CD8-positive, alpha-beta memory T cell (primary cell): ENCODE results near the gene GOT2. TPM values are rescaled to one million over a fixed set of nuclear protein-coding genes. Genes with fewer than 3 reads are reported as not detected.
A peak's percentile ranks its signal among the peaks of the same experiment; 100 is the strongest.

Source experiments
- CTCF ChIA-PET: fragments of 350-600 bp; sonication (Branson Sonifier 250); formaldehyde crosslinking; loops from one replicate; lab custom pipeline; 2021; ENCODE audit warnings: antibody characterized with exemption; lab: Charles Lee
- POLR2A ChIA-PET: fragments of 350-600 bp; sonication (Branson Sonifier 250); formaldehyde crosslinking; loops from one replicate; lab custom pipeline; 2021; ENCODE audit warnings: antibody characterized with exemption; lab: Charles Lee
- DNase-seq, 5 donors: peaks; one replicate each; pipeline versions ENCODE4 v3.0.0 to v3.0.0-alpha.2; 2020 to 2022; ENCODE audit warnings: mixed read lengths in 1 of 5
- H3K27ac ChIP-seq: one replicate; pipeline ENCODE4 v1.7.0; 2013; ENCODE audit warnings: low read depth, mild to moderate bottlenecking, low read length, moderate library complexity
- H3K27me3 ChIP-seq: 2 replicates; pipeline ENCODE4 v1.7.0; 2013; ENCODE audit warnings: low read length, mild to moderate bottlenecking; ENCODE audit not compliant: insufficient read depth, poor library complexity, severe bottlenecking
- H3K36me3 ChIP-seq: 2 replicates; pipeline ENCODE4 v1.7.0; 2013; ENCODE audit warnings: mild to moderate bottlenecking, low read length, moderate library complexity; ENCODE audit not compliant: insufficient read depth
- H3K4me1 ChIP-seq: 2 replicates; pipeline ENCODE4 v1.7.0; 2013; ENCODE audit warnings: mild to moderate bottlenecking, low read length, moderate library complexity; ENCODE audit not compliant: insufficient read depth
- H3K4me3 ChIP-seq: 2 replicates; pipeline ENCODE4 v1.7.0; 2013; ENCODE audit warnings: mild to moderate bottlenecking, low read length
- H3K9me3 ChIP-seq: 2 replicates; pipeline ENCODE4 v1.7.0; 2013; ENCODE audit warnings: mild to moderate bottlenecking, low read length
- H3K27ac Mint-ChIP-seq, 8 donors: one replicate each; pipeline ENCODE4 v1.8.0; 2020 to 2021; ENCODE audit warnings: mixed read lengths in 8 of 8, mild to moderate bottlenecking in 6 of 8, inconsistent platforms in 3 of 8, moderate library complexity in 3 of 8
- H3K27me3 Mint-ChIP-seq, 2 donors: one replicate each; pipeline ENCODE4 v1.8.0; 2020 to 2021; ENCODE audit warnings: mixed read lengths in 2 of 2, mild to moderate bottlenecking in 1 of 2, moderate library complexity in 1 of 2
- H3K36me3 Mint-ChIP-seq, 3 donors: one replicate each; pipeline ENCODE4 v1.8.0; 2020 to 2021; ENCODE audit warnings: mixed read lengths in 3 of 3, inconsistent platforms in 1 of 3, mild to moderate bottlenecking in 1 of 3
- H3K4me1 Mint-ChIP-seq, 3 donors: one replicate each; pipeline ENCODE4 v1.8.0; 2020 to 2021; ENCODE audit warnings: mixed read lengths in 3 of 3, inconsistent platforms in 1 of 3, mild to moderate bottlenecking in 1 of 3
- H3K4me3 Mint-ChIP-seq, 7 donors: one replicate each; pipeline ENCODE4 v1.8.0; 2020 to 2021; ENCODE audit warnings: mixed read lengths in 7 of 7, mild to moderate bottlenecking in 6 of 7, moderate library complexity in 4 of 7, inconsistent platforms in 2 of 7
- H3K9me3 Mint-ChIP-seq, 5 donors: one replicate each; pipeline ENCODE4 v1.8.0; 2020 to 2022; ENCODE audit warnings: mixed read lengths in 5 of 5, mild to moderate bottlenecking in 3 of 5, moderate library complexity in 2 of 5, inconsistent platforms in 1 of 5
- polyA plus RNA-seq: library from polyadenylated mRNA; unstranded; fragments of 300-500 nt; fragmentation: Illumina TruSeq; gene quantifications from one replicate; pipeline ENCODE4 v1.2.3, GENCODE V29; 2021
- total RNA-seq, 2 experiments: library from RNA; stranded (reverse); gene quantifications; one replicate each; pipeline ENCODE4 v1.2.3, GENCODE V29; 2021

The GOT2 gene
- total and polyA plus RNA-seq, 3 experiments from 2014 or later = 81.1 to 151 (median 149) TPM

GRCh38 chr16:58684354-58685083 is 49.6 kb downstream of the GOT2 start, which contains the start of gene SLC38A7:
TSS of gene SLC38A7 (minus strand) at chr16:58684770. CDS start at chr16:58680126, 4,644 bp downstream.
- CTCF ChIA-PET = interaction anchor here (0.9 kb wide), 1 partner anchor 72 kb away, joined by 6 read pairs; no protein-coding TSS in a partner anchor

GRCh38 chr16:58684001-58684353 is 50.1 kb downstream of the GOT2 start:
- H3K4me3 Mint-ChIP-seq = peak overlapping the region; percentile 85 to 97 (median 93)
- peak overlapping the region in 6 of 8 donors; percentile 76 to 98 (median 84) for H3K27ac Mint-ChIP-seq
- Histone ChIP-seq H3K27ac (peak overlapping the region; percentile 55), H3K4me1 (peaks cover 18% of the 10 kb centered on the region), H3K27me3 (no peaks in the 10 kb centered on the region), H3K36me3 (no peaks in the 10 kb centered on the region), H3K4me3 (peak overlapping the region; percentile 80), H3K9me3 (no peaks in the 10 kb centered on the region)
- peaks cover 18 to 26% (median 26%) of the 10 kb centered on the region in 3 donors for H3K4me1 Mint-ChIP-seq
- CTCF ChIA-PET = no interaction called here
- POLR2A ChIA-PET = interaction anchor here (1.1 kb wide), 1 partner anchor 55 kb away, joined by 4 read pairs; no protein-coding TSS in a partner anchor
- H3K36me3 Mint-ChIP-seq = peaks cover 0 to 15% (median 4%) of the 10 kb centered on the region in 3 donors
- H3K27me3 Mint-ChIP-seq = no peaks in the 10 kb centered on the region
- DNase-seq = no peak
- no peaks in the 10 kb centered on the region for H3K9me3 Mint-ChIP-seq

More at GRCh38 chr16:58684354-58685083, 49.6 kb downstream of the GOT2 start, which contains the start of gene SLC38A7:
- H3K4me3 Mint-ChIP-seq = peak within 1 kb of the TSS; percentile 85 to 97 (median 93)
- POLR2A ChIA-PET = interaction anchor here (1.1 kb wide), 1 partner anchor 55 kb away, joined by 4 read pairs; no protein-coding TSS in a partner anchor
- no peaks in the 10 kb centered on the region for H3K27me3 ChIP-seq
- H3K27ac Mint-ChIP-seq = peak within 1 kb of the TSS in 7 of 8 donors; percentile 76 to 98 (median 81)
- peak; percentile 50 to 78 (median 59) for DNase-seq
- H3K36me3 Mint-ChIP-seq = peaks cover 0 to 12% (median 4%) of the 10 kb centered on the region in 3 donors
- peak within 1 kb of the TSS; percentile 80 for H3K4me3 ChIP-seq
- peak within 1 kb of the TSS; percentile 55 for H3K27ac ChIP-seq
- peaks cover 0 to 3% of the 10 kb centered on the region in 2 donors for H3K27me3 Mint-ChIP-seq
- H3K9me3 Mint-ChIP-seq = no peaks in the 10 kb centered on the region
- H3K36me3 ChIP-seq = no peaks in the 10 kb centered on the region
- H3K9me3 ChIP-seq = no peaks in the 10 kb centered on the region
- peaks cover 18 to 26% (median 26%) of the 10 kb centered on the region in 3 donors for H3K4me1 Mint-ChIP-seq
- peaks cover 18% of the 10 kb centered on the region for H3K4me1 ChIP-seq

GRCh38 chr16:58679763-58680162 is 54.4 kb downstream of the GOT2 start:
- Histone ChIP-seq H3K27ac (no peak overlapping the region), H3K9me3 (no peaks in the 10 kb centered on the region), H3K4me1 (peaks cover 15% of the 10 kb centered on the region), H3K4me3 (no peak overlapping the region), H3K27me3 (no peaks in the 10 kb centered on the region), H3K36me3 (no peaks in the 10 kb centered on the region)
- Mint-ChIP-seq H3K27me3 (no peaks in the 10 kb centered on the region), H3K36me3 (peaks cover 6 to 36% (median 10%) of the 10 kb centered on the region in 3 donors), H3K4me1 (peaks cover 19 to 24% (median 23%) of the 10 kb centered on the region in 3 donors), H3K27ac (no peak overlapping the region), H3K4me3 (peak overlapping the region in 1 of 7 donors; percentile 52), H3K9me3 (no peaks in the 10 kb centered on the region)
- ChIA-PET POLR2A (no interaction called here), CTCF (interaction anchor here (0.9 kb wide), 1 partner anchor 27 kb away, joined by 3 read pairs; no protein-coding TSS in a partner anchor)
- no peak for DNase-seq

- H3K36me3 Mint-ChIP-seq = peaks cover 6 to 34% (median 10%) of the 10 kb centered on the region in 3 donors
- no peaks in the 10 kb centered on the region for H3K27me3 Mint-ChIP-seq
- peak overlapping the region in 1 of 7 donors; percentile 40 for H3K4me3 Mint-ChIP-seq
- peak overlapping the region in 1 of 8 donors; percentile 72 for H3K27ac Mint-ChIP-seq
- CTCF ChIA-PET = no interaction called here
- Histone ChIP-seq H3K4me3 (no peak overlapping the region), H3K27ac (no peak overlapping the region), H3K9me3 (no peaks in the 10 kb centered on the region), H3K36me3 (no peaks in the 10 kb centered on the region), H3K27me3 (no peaks in the 10 kb centered on the region), H3K4me1 (peaks cover 6% of the 10 kb centered on the region)
- DNase-seq = no peak
- H3K4me1 Mint-ChIP-seq = peaks cover 12 to 16% (median 13%) of the 10 kb centered on the region in 3 donors
- H3K9me3 Mint-ChIP-seq = no peaks in the 10 kb centered on the region
- POLR2A ChIA-PET = no interaction called here
Observed at GRCh38 chr16:58678716-58679115, 55.4 kb downstream of the GOT2 start.

- no peaks in the 10 kb centered on the region for H3K36me3 ChIP-seq
- Mint-ChIP-seq H3K4me1 (peaks cover 8 to 11% (median 9%) of the 10 kb centered on the region in 3 donors), H3K9me3 (no peaks in the 10 kb centered on the region), H3K36me3 (peaks cover 6 to 34% (median 10%) of the 10 kb centered on the region in 3 donors), H3K27me3 (no peaks in the 10 kb centered on the region), H3K4me3 (no peak overlapping the region), H3K27ac (no peak overlapping the region)
- no peak overlapping the region for H3K4me3 ChIP-seq
- no peaks in the 10 kb centered on the region for H3K27me3 ChIP-seq
- no peak for DNase-seq
- POLR2A ChIA-PET = no interaction called here
- H3K4me1 ChIP-seq = peaks cover 2% of the 10 kb centered on the region
- H3K27ac ChIP-seq = no peak overlapping the region
- CTCF ChIA-PET = no interaction called here
- no peaks in the 10 kb centered on the region for H3K9me3 ChIP-seq
Observed at GRCh38 chr16:58678269-58678668, 55.8 kb downstream of the GOT2 start.

- no peaks in the 10 kb centered on the region for H3K4me1 ChIP-seq
- H3K36me3 ChIP-seq = peaks cover 3% of the 10 kb centered on the region
- Mint-ChIP-seq H3K4me1 (peaks cover 0 to 2% (median 0%) of the 10 kb centered on the region in 3 donors), H3K4me3 (no peak overlapping the region), H3K27ac (peak overlapping the region in 1 of 8 donors; percentile 5), H3K36me3 (peaks cover 0 to 30% (median 14%) of the 10 kb centered on the region in 3 donors), H3K9me3 (no peaks in the 10 kb centered on the region), H3K27me3 (no peaks in the 10 kb centered on the region)
- DNase-seq = no peak
- H3K4me3 ChIP-seq = no peak overlapping the region
- H3K27ac ChIP-seq = no peak overlapping the region
- CTCF ChIA-PET = no interaction called here
- POLR2A ChIA-PET = no interaction called here
- no peaks in the 10 kb centered on the region for H3K27me3 ChIP-seq
- H3K9me3 ChIP-seq = no peaks in the 10 kb centered on the region
Observed at GRCh38 chr16:58670946-58671583, 63.1 kb downstream of the GOT2 start.

- no peak for DNase-seq
- H3K27me3 Mint-ChIP-seq = no peaks in the 10 kb centered on the region
- Histone ChIP-seq H3K4me1 (no peaks in the 10 kb centered on the region), H3K36me3 (peaks cover 3% of the 10 kb centered on the region), H3K9me3 (no peaks in the 10 kb centered on the region), H3K4me3 (no peak overlapping the region), H3K27ac (no peak overlapping the region), H3K27me3 (no peaks in the 10 kb centered on the region)
- no peaks in the 10 kb centered on the region for H3K9me3 Mint-ChIP-seq
- peaks cover 0 to 2% (median 0%) of the 10 kb centered on the region in 3 donors for H3K4me1 Mint-ChIP-seq
- no peak overlapping the region for H3K4me3 Mint-ChIP-seq
- peaks cover 0 to 28% (median 11%) of the 10 kb centered on the region in 3 donors for H3K36me3 Mint-ChIP-seq
- H3K27ac Mint-ChIP-seq = peak overlapping the region in 1 of 8 donors; percentile 5
- ChIA-PET POLR2A (no interaction called here), CTCF (no interaction called here)
Observed at GRCh38 chr16:58670177-58670576, 63.9 kb downstream of the GOT2 start.
